WTC11 (cell line): ENCODE measurements around the gene PLEKHF1.

Experiments used
- CBFB ChIP-seq: sonication (generic); formaldehyde crosslinking; IDR thresholded peaks from 2 replicates; pipeline ENCODE4 v1.8.1; 2022; ENCODE audit warnings: mild to moderate bottlenecking, low read depth, missing genetic modification reagents
- CTCF ChIP-seq: fragments of 200-600 bp; IDR thresholded peaks from 2 replicates; pipeline ENCODE4 v1.8.0; 2022; ENCODE audit warnings: antibody characterized with exemption
- FOXJ3 ChIP-seq: sonication (generic); formaldehyde crosslinking; IDR thresholded peaks from 2 replicates; pipeline ENCODE4 v1.9.0; 2021; ENCODE audit warnings: missing genetic modification reagents, mild to moderate bottlenecking, borderline replicate concordance
- HMGA2 ChIP-seq: fragments of 250-450 bp; sonication (Bioruptor Pico); IDR thresholded peaks from 2 replicates; pipeline ENCODE4 v1.4.0; 2021; ENCODE audit warnings: mild to moderate bottlenecking, moderate library complexity
- TF ChIP-seq, protein P1 (sequence below): sonication (generic); formaldehyde crosslinking; IDR thresholded peaks from 2 replicates; pipeline ENCODE4 v1.8.1; 2023; ENCODE audit warnings: mild to moderate bottlenecking, missing genetic modification reagents, moderate library complexity

GRCh38 chr19:29662604-29663404 is 2.5 kb upstream of the PLEKHF1 start:
- no peak for TF ChIP-seq CTCF
- TF ChIP-seq, protein P1, sequence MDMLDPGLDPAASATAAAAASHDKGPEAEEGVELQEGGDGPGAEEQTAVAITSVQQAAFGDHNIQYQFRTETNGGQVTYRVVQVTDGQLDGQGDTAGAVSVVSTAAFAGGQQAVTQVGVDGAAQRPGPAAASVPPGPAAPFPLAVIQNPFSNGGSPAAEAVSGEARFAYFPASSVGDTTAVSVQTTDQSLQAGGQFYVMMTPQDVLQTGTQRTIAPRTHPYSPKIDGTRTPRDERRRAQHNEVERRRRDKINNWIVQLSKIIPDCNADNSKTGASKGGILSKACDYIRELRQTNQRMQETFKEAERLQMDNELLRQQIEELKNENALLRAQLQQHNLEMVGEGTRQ, result no peak
- no peak for TF ChIP-seq CBFB (CRISPR knock-in tag)
- no peak for TF ChIP-seq HMGA2 (CRISPR knock-in tag)
- no peak for TF ChIP-seq FOXJ3 (CRISPR knock-in tag)
